K562 (cell line): ENCODE measurements around the gene AGXT. TPM values are rescaled to one million over a fixed set of nuclear protein-coding genes. Genes with fewer than 3 reads are reported as not detected.

Experiments
- ATAC-seq: fragments of 200-7000 bp; cut with Tn5 transposase; 3 replicates; pipeline ENCODE4 v1.9.1; 2020; ENCODE audit warnings: moderate library complexity
- BruUV-seq: library from RNA; stranded (reverse); fragments of 400-500 nt; replicated peaks from 2 replicates; lab custom pipeline; 2021; lab: Mats Ljungman, UMichigan
- CTCF ChIA-PET: fragments of 300-600 bp; formaldehyde crosslinking; extraction: SDS; loops from one replicate; lab custom pipeline; 2021; ENCODE audit warnings: low intra/inter-chr PET ratio; lab: Yijun Ruan, JAX
- POLR2A ChIA-PET: fragments of 300-600, 350-650 bp; sonication (Branson Sonifier 250); formaldehyde crosslinking; extraction: SDS; loops from one replicate; lab custom pipeline; 2021; ENCODE audit warnings: antibody characterized with exemption, inconsistent platforms; lab: Yijun Ruan, JAX
- DNase-seq, 4 experiments: peaks; one replicate each; pipeline versions ENCODE4 v3.0.0 to v3.0.0-alpha.2; 2011 to 2018; ENCODE audit warnings: low spot score in 3 of 4, mixed read lengths in 3 of 4; ENCODE audit errors: extremely low read depth in 1 of 4
- FAIRE-seq: peaks from 2 replicates; lab custom pipeline; 2011; peaks lifted over from hg19 to GRCh38; lab: Jason Lieb, UNC
- H2AFZ ChIP-seq: 2 replicates; pipeline ENCODE4 v1.6.0; 2011; ENCODE audit warnings: low read depth, low read length, control low read depth, inconsistent platforms
- H3K27ac ChIP-seq: fragments of 200-600 bp; 3 replicates; pipeline ENCODE4 v1.8.0; 2011; ENCODE audit warnings: low read depth, mild to moderate bottlenecking, control low read depth, inconsistent platforms, low read length, moderate library complexity, mixed read lengths; ENCODE audit errors: extremely low read depth
- H3K27me3 ChIP-seq, 2 experiments: fragments of 300-600 bp in 1 of 2; 2 replicates in 1 of 2; 3 replicates in 1 of 2; pipeline versions ENCODE4 v1.6.0 to v1.8.0; 2011; ENCODE audit warnings: inconsistent platforms in 2 of 2, low read length in 2 of 2, mild to moderate bottlenecking in 1 of 2, mixed read lengths in 1 of 2, moderate library complexity in 1 of 2; ENCODE audit not compliant: control insufficient read depth in 2 of 2, insufficient read depth in 2 of 2
- H3K36me3 ChIP-seq: fragments of 300-600 bp; 3 replicates; pipeline ENCODE4 v1.8.0; 2011; ENCODE audit warnings: mild to moderate bottlenecking, low read length, inconsistent platforms; ENCODE audit not compliant: control insufficient read depth, insufficient read depth
- H3K4me1 ChIP-seq, 2 experiments: fragments of 200-600 bp in 1 of 2; replicated peaks in 1 of 2; 2 replicates in 1 of 2; 3 replicates in 1 of 2; pipeline versions ENCODE4 v1.5.1 to v1.8.0; 2011; ENCODE audit warnings: inconsistent platforms in 2 of 2, low read length in 2 of 2, mild to moderate bottlenecking in 1 of 2, mixed read lengths in 1 of 2, moderate library complexity in 1 of 2; ENCODE audit not compliant: control insufficient read depth in 2 of 2, insufficient read depth in 2 of 2
- H3K4me2 ChIP-seq: 2 replicates; pipeline ENCODE4 v1.6.1; 2011; ENCODE audit warnings: low read length, control low read depth, inconsistent platforms, mixed read lengths; ENCODE audit not compliant: insufficient read depth
- H3K4me3 ChIP-seq: fragments of 200-600 bp; sonication (generic), shearing (Covaris generic); 2 replicates; pipeline ENCODE4 v1.5.1; 2016; ENCODE audit warnings: control low read depth, inconsistent platforms
- H3K79me2 ChIP-seq: fragments of 200-600 bp; 3 replicates; pipeline ENCODE4 v1.8.0; 2011; ENCODE audit warnings: low read length, inconsistent platforms; ENCODE audit not compliant: control insufficient read depth, insufficient read depth
- H3K9ac ChIP-seq, 2 experiments: 2 replicates each; pipeline versions ENCODE4 v1.6.0 to v1.6.1; 2011; ENCODE audit warnings: low read depth in 2 of 2, low read length in 2 of 2, control low read depth in 1 of 2, inconsistent platforms in 1 of 2, mild to moderate bottlenecking in 1 of 2, mixed read lengths in 1 of 2; ENCODE audit not compliant: insufficient read depth in 1 of 2
- H3K9me1 ChIP-seq: one replicate; pipeline ENCODE4 v1.6.0; 2011; ENCODE audit warnings: inconsistent platforms, mild to moderate bottlenecking, low read length, moderate library complexity; ENCODE audit not compliant: control insufficient read depth, insufficient read depth
- H3K9me3 ChIP-seq: replicated peaks from 2 replicates; pipeline ENCODE4 v1.5.1; 2011; ENCODE audit warnings: low read depth, low read length, inconsistent platforms; ENCODE audit not compliant: control insufficient read depth, insufficient read depth
- H4K20me1 ChIP-seq: replicated peaks from 2 replicates; pipeline ENCODE4 v1.6.1; 2011; ENCODE audit warnings: low read length, inconsistent platforms, mixed read lengths; ENCODE audit not compliant: control insufficient read depth, insufficient read depth
- ARID4B ChIP-seq: sonication (generic); formaldehyde crosslinking; IDR thresholded peaks from 2 replicates; pipeline ENCODE4 v1.8.0; 2022; ENCODE audit warnings: mild to moderate bottlenecking, missing genetic modification reagents
- CREB1 ChIP-seq, 2 experiments: sonication (generic) in 1 of 2; formaldehyde crosslinking in 1 of 2; IDR thresholded peaks; 2 replicates each; pipeline versions ENCODE4 v1.6.1 to v1.8.0; 2012 to 2022; ENCODE audit warnings: inconsistent platforms in 1 of 2, mild to moderate bottlenecking in 1 of 2, missing genetic modification reagents in 1 of 2, moderate library complexity in 1 of 2
- E2F4 ChIP-seq: sonication (generic); formaldehyde crosslinking; IDR thresholded peaks from 2 replicates; pipeline ENCODE4 v1.8.0; 2022; ENCODE audit warnings: mild to moderate bottlenecking, low read depth, missing genetic modification reagents
- FOXA3 ChIP-seq, 2 experiments: fragments of 450-650 bp in 1 of 2; sonication (generic) in 1 of 2; formaldehyde crosslinking; IDR thresholded peaks in 1 of 2; conservative IDR thresholded peaks in 1 of 2; 2 replicates each; pipeline versions ENCODE4 v1.4.0 to v1.8.0; 2020 to 2022; ENCODE audit warnings: mild to moderate bottlenecking in 2 of 2, missing genetic modification reagents in 1 of 2
- NFRKB ChIP-seq: fragments of 450-650 bp; IDR thresholded peaks from 2 replicates; pipeline ENCODE4 v1.6.1; 2016; ENCODE audit warnings: low read depth
- PML ChIP-seq: IDR thresholded peaks from 2 replicates; pipeline ENCODE4 v1.6.1; 2012; ENCODE audit warnings: low read length, inconsistent platforms
- ZBTB8A ChIP-seq: fragments of 450-650 bp; IDR thresholded peaks from 2 replicates; pipeline ENCODE4 v1.6.1; 2018; ENCODE audit warnings: mild to moderate bottlenecking, moderate library complexity; ENCODE audit not compliant: partially characterized antibody
- ZNF175 ChIP-seq: fragments of 200-800 bp; sonication (Bioruptor generic); IDR thresholded peaks from 2 replicates; pipeline ENCODE4 v1.6.1; 2016; ENCODE audit warnings: low read depth, mild to moderate bottlenecking, missing genetic modification characterization, missing compliant biosample characterization
- ZSCAN32 ChIP-seq: fragments of 450-650 bp; formaldehyde crosslinking; IDR thresholded peaks from 2 replicates; pipeline ENCODE4 v1.4.0; 2020; ENCODE audit warnings: mild to moderate bottlenecking, moderate library complexity
- WGBS: fragments of 100-300 bp; shearing (Covaris generic); methylation state at CpG from one replicate; pipeline ENCODE4 v1.1.6; 2016; ENCODE audit warnings: low coverage, mixed read lengths; ENCODE audit not compliant: insufficient coverage; ENCODE audit errors: missing lambda C conversion rate; 5-methylcytosine and 5-hydroxymethylcytosine counted together
- in situ Hi-C: fragments of 300-500 bp; cut with MboI; formaldehyde crosslinking; loops from 4 replicates; pipeline ENCODE4 v1.15.0; 2018; ENCODE audit warnings: inconsistent platforms, mixed read lengths
- intact Hi-C: fragments of 100-400 bp; cut with micrococcal nuclease; formaldehyde crosslinking; loops from 2 replicates; pipeline ENCODE4 v1.14.2; 2022
- polyA plus RNA-seq, 8 experiments: library from polyadenylated mRNA; depleted of rRNA in 4 of 8; stranded (reverse) in 5 of 8; unstranded in 3 of 8; fragments of >200 nt; fragmentation: Nextera tagmentation in 2 of 8; fragmentation: Illumina TruSeq in 1 of 8; extraction: Ambion mirVana in 2 of 8; extraction: Trizol in 1 of 8; gene quantifications; 2 replicates each; pipeline versions ENCODE4 v1.2.1 to v1.2.3, GENCODE V29; 2011 to 2014; ENCODE audit warnings: inconsistent platforms in 1 of 8, missing spikeins in 1 of 8
- total RNA-seq, 7 experiments: library from RNA; depleted of rRNA in 6 of 7; stranded (reverse); fragments of >200 nt in 6 of 7; fragmentation: Illumina TruSeq in 2 of 7; extraction: Trizol in 2 of 7; gene quantifications; 2 replicates each; pipeline versions ENCODE4 v1.2.1 to v1.2.3, GENCODE V29; 2011 to 2021; ENCODE audit warnings: low replicate concordance in 1 of 7

AGXT gene
- total and polyA plus RNA-seq, 9 of the 15 experiments (the other 6 are each of a cell fraction or from before 2014, with no cell fraction given), result 0.18 TPM; not detected in 8

DNA sequence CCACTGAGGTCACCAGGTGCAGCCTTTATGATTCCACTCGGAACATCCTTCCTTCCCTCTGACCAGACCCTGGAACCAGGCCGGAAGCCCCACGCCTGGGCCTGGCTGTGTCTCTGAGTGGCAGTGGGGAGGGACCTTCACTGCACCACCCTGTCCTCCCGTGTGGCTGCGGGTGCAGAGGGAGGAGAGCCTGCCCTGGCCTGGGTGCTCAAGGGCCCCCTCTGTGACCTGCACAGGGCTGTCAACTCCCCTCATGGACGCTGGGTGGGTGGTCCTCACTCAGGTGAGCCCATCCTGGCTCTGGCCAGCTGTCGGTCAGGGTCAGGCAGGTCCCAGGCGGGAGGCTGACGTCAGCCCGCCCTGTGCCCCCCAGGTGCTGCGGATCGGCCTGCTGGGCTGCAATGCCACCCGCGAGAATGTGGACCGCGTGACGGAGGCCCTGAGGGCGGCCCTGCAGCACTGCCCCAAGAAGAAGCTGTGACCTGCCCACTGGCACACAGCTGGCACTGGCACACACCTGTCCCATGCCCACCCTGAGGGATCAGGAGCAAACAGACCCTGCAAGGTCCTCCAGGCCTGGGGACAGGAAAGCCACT lies 9.8 kb downstream of the AGXT start:
- H3K27ac ChIP-seq, result no peak overlapping the region
- no peak overlapping the region for H3K4me2 ChIP-seq
- intact Hi-C loops (no loop called here), in situ Hi-C loops (no loop called here)
- no peak overlapping the region for H2AFZ ChIP-seq
- no peak overlapping the region for H3K9ac ChIP-seq
- peaks cover 0 to 38% of the 10 kb centered on the region in 2 experiments; a peak in 2 of 5 replicates for H3K27me3 ChIP-seq
- TF ChIP-seq ZSCAN32, result no peak
- TF ChIP-seq CREB1 (IDR thresholded peaks at IDR 0.05), result no peak
- TF ChIP-seq CREB1 (CRISPR knock-in tag; IDR thresholded peaks at IDR 0.05), result no peak
- H3K4me3 ChIP-seq, result no peak overlapping the region
- 0% methylated on average over 5 of the region's 18 CpGs for WGBS
- FAIRE-seq (no peak), ATAC-seq (no peak), DNase-seq (no peak)
- H3K4me1 ChIP-seq, result no peaks in the 10 kb centered on the region; a peak in 2 of 5 replicates
- no peaks in the 10 kb centered on the region for H3K9me3 ChIP-seq
- H4K20me1 ChIP-seq, result no peaks in the 10 kb centered on the region
- H3K36me3 ChIP-seq, result no peaks in the 10 kb centered on the region
- H3K79me2 ChIP-seq, result no peaks in the 10 kb centered on the region
- CTCF ChIA-PET, result no interaction called here
- POLR2A ChIA-PET, result no interaction called here
- H3K9me1 ChIP-seq, result no peaks in the 10 kb centered on the region
- no TSS peak for BruUV-seq

GRCh38 chr2:240879105-240879504 lies 10.5 kb downstream of the AGXT start:
- Histone ChIP-seq H3K9me3 (no peaks in the 10 kb centered on the region), H3K4me3 (no peak overlapping the region), H3K9me1 (no peaks in the 10 kb centered on the region), H3K27me3 (peaks cover 0 to 34% of the 10 kb centered on the region in 2 experiments; a peak in 2 of 5 replicates), H3K4me1 (no peaks in the 10 kb centered on the region; a peak in 2 of 5 replicates), H3K27ac (no peak overlapping the region), H3K79me2 (no peaks in the 10 kb centered on the region), H3K4me2 (no peak overlapping the region), H4K20me1 (no peaks in the 10 kb centered on the region), H3K36me3 (no peaks in the 10 kb centered on the region), H2AFZ (no peak overlapping the region), H3K9ac (no peak overlapping the region)
- ATAC-seq (no peak), DNase-seq (no peak), FAIRE-seq (no peak)
- 0% methylated on average over 7 of the region's 7 CpGs for WGBS
- CTCF ChIA-PET, result no interaction called here
- no TSS peak for BruUV-seq
- intact Hi-C loops (no loop called here), in situ Hi-C loops (no loop called here)
- POLR2A ChIA-PET, result interaction anchor here (0.6 kb wide), 1 partner anchor 340 kb away, joined by 3 read pairs; no protein-coding TSS in a partner anchor
- TF ChIP-seq E2F4 (CRISPR knock-in tag) (no peak), NFRKB (no peak), ARID4B (CRISPR knock-in tag) (no peak), ZBTB8A (no peak), ZNF175 (no peak), FOXA3 (CRISPR knock-in tag; conservative IDR thresholded peaks at IDR 0.05 in 1 of 2, IDR thresholded peaks at IDR 0.05 in 1 of 2) (no peak), PML (no peak)
